Esophagus muscularis mucosa (tissue), 4 donors: ENCODE results near the gene TMEM54.

Experiments used
- CTCF ChIP-seq, 3 experiments: fragments of 200-600 bp in 2 of 3; fragments of 450-650 bp in 1 of 3; sonication (generic) in 2 of 3; IDR thresholded peaks; one replicate each; pipeline ENCODE4 v1.5.1; 2017 to 2019; ENCODE audit warnings: antibody characterized with exemption in 3 of 3, mild to moderate bottlenecking in 2 of 3, moderate library complexity in 1 of 3
- EP300 ChIP-seq: sonication (generic); formaldehyde crosslinking; IDR thresholded peaks from one replicate; pipeline ENCODE4 v1.6.1; 2017; ENCODE audit warnings: antibody characterized with exemption
- POLR2A ChIP-seq: fragments of 450-650 bp; IDR thresholded peaks from one replicate; pipeline ENCODE4 v1.6.1; 2017; ENCODE audit warnings: antibody characterized with exemption, moderate library complexity, mild to moderate bottlenecking, low read depth
- POLR2AphosphoS5 ChIP-seq, 2 donors: sonication (generic); formaldehyde crosslinking; IDR thresholded peaks; one replicate each; pipeline ENCODE4 v1.6.1; 2017; ENCODE audit warnings: antibody characterized with exemption in 2 of 2

- TF ChIP-seq EP300: no peak
- no peak for TF ChIP-seq POLR2AphosphoS5 (IDR thresholded peaks at IDR 0.05)
- no peak for TF ChIP-seq CTCF (IDR thresholded peaks at IDR 0.05)
- no peak for TF ChIP-seq POLR2A
Measured at GRCh38 chr1:32884032-32884372, 17.2 kb downstream of the TMEM54 start.
